Glutamatergic neuron (in vitro differentiated cells): Measurements from ENCODE around the gene FAM180B. TPM values are rescaled to one million over a fixed set of nuclear protein-coding genes. Genes with fewer than 3 reads are reported as not detected.
"Not testable (repeated sequence)": the region's sequence is repeated elsewhere in the genome, so short reads cannot be mapped to it uniquely, and the experiment has no call there.

Source experiments
- DNase-seq: peaks from one replicate; pipeline ENCODE4 v3.0.0; 2022
- H3K27ac Mint-ChIP-seq: one replicate; pipeline ENCODE4 v1.8.0; 2020; ENCODE audit warnings: mild to moderate bottlenecking, mixed read lengths, inconsistent platforms; ENCODE audit not compliant: unreplicated experiment
- H3K27me3 Mint-ChIP-seq: one replicate; pipeline ENCODE4 v1.8.0; 2020; ENCODE audit warnings: mild to moderate bottlenecking, moderate library complexity, mixed read lengths, inconsistent platforms; ENCODE audit not compliant: unreplicated experiment
- H3K36me3 Mint-ChIP-seq: one replicate; pipeline ENCODE4 v1.8.0; 2020; ENCODE audit warnings: mild to moderate bottlenecking, mixed read lengths, inconsistent platforms; ENCODE audit not compliant: unreplicated experiment
- H3K4me1 Mint-ChIP-seq: one replicate; pipeline ENCODE4 v1.8.0; 2020; ENCODE audit warnings: mild to moderate bottlenecking, low read depth, mixed read lengths, inconsistent platforms; ENCODE audit not compliant: unreplicated experiment
- H3K4me3 Mint-ChIP-seq: one replicate; pipeline ENCODE4 v1.8.0; 2020; ENCODE audit warnings: mild to moderate bottlenecking, mixed read lengths, inconsistent platforms; ENCODE audit not compliant: unreplicated experiment
- H3K9me3 Mint-ChIP-seq: one replicate; pipeline ENCODE4 v1.8.0; 2020; ENCODE audit warnings: mild to moderate bottlenecking, moderate library complexity, mixed read lengths, inconsistent platforms; ENCODE audit not compliant: unreplicated experiment
- CTCF ChIP-seq: fragments of 200-600 bp; sonication (generic); IDR thresholded peaks from one replicate; pipeline ENCODE4 v1.5.0; 2021; ENCODE audit not compliant: partially characterized antibody, unreplicated experiment
- total RNA-seq: library from RNA; stranded (reverse); fragmentation: NEBNext Ultra II Directional; extraction: Animal tissue kit (Norgen Biotek cat#: 25700); gene quantifications from one replicate; pipeline ENCODE4 v1.2.1, GENCODE V29; 2021; ENCODE audit not compliant: unreplicated experiment

Gene FAM180B
- total RNA-seq, 1 donor from 2014 or later, result not detected

- Mint-ChIP-seq H3K9me3 (peaks cover 1% of the 10 kb centered on the region), H3K4me3 (peak within 1 kb of the TSS; percentile 96), H3K4me1 (peaks cover 24% of the 10 kb centered on the region), H3K36me3 (no peaks in the 10 kb centered on the region), H3K27me3 (peaks cover 9% of the 10 kb centered on the region), H3K27ac (peak within 1 kb of the TSS; percentile 100)
- TF ChIP-seq CTCF, result peak; percentile 96
- peak; percentile 95 for DNase-seq
These were observed 33.7 kb upstream of the FAM180B start, which contains the start of gene CELF1 for GRCh38 chr11:47552566-47553405. TSS of gene CELF1 (minus strand) at chr11:47553132. CDS start at chr11:47499523, 53,609 bp downstream.

GRCh38 chr11:47553406-47553743 is 33.1 kb upstream of the FAM180B start:
- peaks cover 9% of the 10 kb centered on the region for H3K27me3 Mint-ChIP-seq
- H3K4me3 Mint-ChIP-seq, result peak overlapping the region; percentile 93
- H3K36me3 Mint-ChIP-seq, result no peaks in the 10 kb centered on the region
- DNase-seq, result no peak
- peaks cover 1% of the 10 kb centered on the region for H3K9me3 Mint-ChIP-seq
- peak overlapping the region; percentile 100 for H3K27ac Mint-ChIP-seq
- TF ChIP-seq CTCF, result peak; percentile 45
- peaks cover 23% of the 10 kb centered on the region for H3K4me1 Mint-ChIP-seq

GRCh38 chr11:47557004-47557403 is 29.5 kb upstream of the FAM180B start:
- H3K4me1 Mint-ChIP-seq, result peaks cover 10% of the 10 kb centered on the region
- H3K36me3 Mint-ChIP-seq, H3K4me3 Mint-ChIP-seq: not testable (repeated sequence)

GRCh38 chr11:47558695-47559094 is 27.8 kb upstream of the FAM180B start:
- no peak for DNase-seq
- TF ChIP-seq CTCF, result no peak
- Mint-ChIP-seq H3K27me3 (no peaks in the 10 kb centered on the region), H3K9me3 (no peaks in the 10 kb centered on the region), H3K27ac (no peak overlapping the region), H3K4me1 (peaks cover 5% of the 10 kb centered on the region), H3K4me3 (no peak overlapping the region), H3K36me3 (no peaks in the 10 kb centered on the region)

More at GRCh38 chr11:47557004-47557403, 29.5 kb upstream of the FAM180B start:
- not testable (repeated sequence) for H3K27ac Mint-ChIP-seq, DNase-seq, H3K9me3 Mint-ChIP-seq, H3K27me3 Mint-ChIP-seq

GRCh38 chr11:47560426-47560825 is 26.1 kb upstream of the FAM180B start:
- Mint-ChIP-seq H3K27me3 (peaks cover 1% of the 10 kb centered on the region), H3K4me1 (no peaks in the 10 kb centered on the region), H3K36me3 (no peaks in the 10 kb centered on the region), H3K9me3 (peaks cover 2% of the 10 kb centered on the region), H3K4me3 (no peak overlapping the region), H3K27ac (no peak overlapping the region)
- no peak for DNase-seq
- no peak for TF ChIP-seq CTCF

- H3K27ac Mint-ChIP-seq, H3K27me3 Mint-ChIP-seq, H3K4me3 Mint-ChIP-seq, H3K4me1 Mint-ChIP-seq, DNase-seq, H3K36me3 Mint-ChIP-seq, H3K9me3 Mint-ChIP-seq: not testable (repeated sequence)
These were observed 24.1 kb upstream of the FAM180B start for GRCh38 chr11:47562393-47562792.

GRCh38 chr11:47564366-47564765 is 22.1 kb upstream of the FAM180B start:
- not testable (repeated sequence) for DNase-seq, H3K27ac Mint-ChIP-seq, H3K27me3 Mint-ChIP-seq, H3K9me3 Mint-ChIP-seq, H3K4me1 Mint-ChIP-seq, H3K4me3 Mint-ChIP-seq, H3K36me3 Mint-ChIP-seq
